HT1080 (cell line): ENCODE measurements around the gene RCBTB1. TPM values are rescaled to one million over a fixed set of nuclear protein-coding genes. Genes with fewer than 3 reads are reported as not detected.
A peak's percentile ranks its signal among the peaks of the same experiment; 100 is the strongest.
"Not testable (repeated sequence)": the region's sequence is repeated elsewhere in the genome, so short reads cannot be mapped to it uniquely, and the experiment has no call there.

Experiments used
- DNase-seq: peaks from one replicate; pipeline ENCODE4 v3.0.0-alpha.2; 2015; ENCODE audit warnings: low read depth
- total RNA-seq: library from RNA; depleted of rRNA; stranded (reverse); fragments of >200 nt; shearing (Covaris generic); gene quantifications from 2 replicates; pipeline ENCODE4 v1.2.3, GENCODE V29; 2014

Gene RCBTB1
- total RNA-seq, 1 experiment from 2014 or later: 8.0 TPM

- DNase-seq: peak; percentile 82
Measured at GRCh38 chr13:49606747-49607648, 21.6 kb upstream of the RCBTB1 start.

GRCh38 chr13:49604570-49604969 is 19.2 kb upstream of the RCBTB1 start:
- DNase-seq: no peak

- DNase-seq: not testable (repeated sequence)
Measured at GRCh38 chr13:49602615-49603014, 17.3 kb upstream of the RCBTB1 start.

GRCh38 chr13:49602005-49602404 is 16.6 kb upstream of the RCBTB1 start:
- no peak for DNase-seq

- DNase-seq: no peak
Measured at GRCh38 chr13:49597043-49597641, 11.8 kb upstream of the RCBTB1 start.

- DNase-seq: no peak
Measured at GRCh38 chr13:49596221-49596620, 10.9 kb upstream of the RCBTB1 start.

GRCh38 chr13:49594576-49594975 is 9.2 kb upstream of the RCBTB1 start:
- DNase-seq: no peak

GRCh38 chr13:49593876-49594275 is 8.5 kb upstream of the RCBTB1 start:
- DNase-seq: not testable (repeated sequence)

GRCh38 chr13:49590714-49591113 is 5.4 kb upstream of the RCBTB1 start:
- DNase-seq: not testable (repeated sequence)

GRCh38 chr13:49587311-49587847 is 2.0 kb upstream of the RCBTB1 start:
- peak; percentile 25 for DNase-seq

GRCh38 chr13:49586717-49587116 is 1.4 kb upstream of the RCBTB1 start:
- DNase-seq: no peak

- peak; percentile 20 for DNase-seq
Measured at GRCh38 chr13:49584771-49585182, 581 bp downstream of the RCBTB1 start.

- no peak for DNase-seq
Measured at GRCh38 chr13:49580980-49581680, 4.2 kb downstream of the RCBTB1 start.

GRCh38 chr13:49579501-49579900 is 5.9 kb downstream of the RCBTB1 start:
- DNase-seq: no peak

GRCh38 chr13:49571299-49572240 is 13.8 kb downstream of the RCBTB1 start:
- no peak for DNase-seq

- DNase-seq: peak; percentile 32
Measured at GRCh38 chr13:49569993-49570689, 15.2 kb downstream of the RCBTB1 start.

GRCh38 chr13:49567491-49567890 is 17.9 kb downstream of the RCBTB1 start:
- no peak for DNase-seq

- DNase-seq: no peak
Measured at GRCh38 chr13:49566461-49566860, 18.9 kb downstream of the RCBTB1 start.

- DNase-seq: not testable (repeated sequence)
Measured at GRCh38 chr13:49565461-49565860, 19.9 kb downstream of the RCBTB1 start.

GRCh38 chr13:49563516-49563915 is 21.8 kb downstream of the RCBTB1 start:
- DNase-seq: no peak
